GM19240 (cell line): ENCODE measurements around the gene NUDT21.
"Not testable (repeated sequence)": the region's sequence is repeated elsewhere in the genome, so short reads cannot be mapped to it uniquely, and the experiment has no call there.

Source experiments
- DNase-seq: peaks from one replicate; pipeline ENCODE4 v3.0.0; 2011; ENCODE audit warnings: low spot score; ENCODE audit not compliant: insufficient read length

Gene NUDT21

DNA sequence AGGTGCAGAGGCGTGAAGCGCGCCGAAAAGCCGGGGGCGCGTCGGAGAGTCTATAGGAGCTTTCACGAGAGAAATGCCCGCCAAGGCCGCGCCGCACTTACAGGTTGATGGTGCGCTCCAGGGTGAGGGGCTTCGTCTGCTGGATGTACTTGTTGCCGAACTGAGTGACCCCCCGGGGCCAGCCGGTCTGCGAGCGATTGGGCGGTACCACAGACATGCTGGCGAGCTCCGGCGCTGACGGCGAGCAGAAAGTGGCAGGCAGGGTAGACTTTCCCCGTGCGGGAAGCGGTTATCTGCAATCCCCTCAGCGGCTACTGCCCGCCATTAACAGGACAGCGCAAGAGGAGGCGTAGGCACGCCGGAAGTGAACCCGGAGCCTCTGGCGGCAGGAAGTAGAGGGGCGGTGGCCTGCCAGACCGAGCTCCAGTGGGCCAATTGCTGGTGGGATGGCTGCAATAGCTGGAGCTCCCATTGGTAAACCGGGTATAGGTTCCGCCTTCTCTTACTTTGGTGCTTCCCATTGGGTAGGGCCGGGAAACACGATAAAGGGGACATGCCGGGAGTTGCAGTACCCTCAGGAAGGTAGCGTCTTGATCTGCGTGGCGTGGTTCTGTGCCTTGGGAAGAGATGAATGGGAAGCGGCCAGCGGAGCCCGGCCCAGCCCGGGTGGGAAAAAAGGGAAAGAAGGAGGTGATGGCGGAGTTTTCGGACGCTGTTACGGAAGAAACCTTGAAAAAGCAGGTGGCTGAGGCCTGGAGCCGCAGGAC lies at the start of gene NUDT21, which contains the start of gene OGFOD1:
TSS of gene NUDT21 (minus strand) at position 347 of the 767 bp plus-strand sequence. CDS start at position 217, 130 bp downstream.
TSS of gene OGFOD1 (plus strand) at position 569 of the 767 bp plus-strand sequence. CDS start at position 628, 59 bp downstream.
- DNase-seq = peak; percentile 92

DNA sequence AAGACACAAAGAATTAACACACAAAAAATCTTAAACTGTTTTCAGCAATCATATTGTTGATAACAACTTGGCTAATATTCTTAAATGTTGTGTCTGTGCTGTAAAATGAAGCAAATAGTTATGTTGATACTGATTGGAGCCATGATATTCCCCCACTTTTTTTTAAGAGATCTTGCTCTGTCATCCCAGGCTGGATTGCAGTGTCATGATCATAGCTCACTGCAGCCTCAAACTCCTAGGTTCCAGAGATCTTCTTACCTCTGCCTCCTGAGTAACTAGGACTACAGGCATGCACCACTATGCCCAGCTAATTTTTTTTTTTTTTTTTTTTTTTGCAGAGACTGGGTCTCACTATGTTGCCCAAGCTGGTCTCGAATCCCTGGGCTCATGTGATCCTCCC lies 42.7 kb upstream of the NUDT21 start:
- no peak for DNase-seq

DNA sequence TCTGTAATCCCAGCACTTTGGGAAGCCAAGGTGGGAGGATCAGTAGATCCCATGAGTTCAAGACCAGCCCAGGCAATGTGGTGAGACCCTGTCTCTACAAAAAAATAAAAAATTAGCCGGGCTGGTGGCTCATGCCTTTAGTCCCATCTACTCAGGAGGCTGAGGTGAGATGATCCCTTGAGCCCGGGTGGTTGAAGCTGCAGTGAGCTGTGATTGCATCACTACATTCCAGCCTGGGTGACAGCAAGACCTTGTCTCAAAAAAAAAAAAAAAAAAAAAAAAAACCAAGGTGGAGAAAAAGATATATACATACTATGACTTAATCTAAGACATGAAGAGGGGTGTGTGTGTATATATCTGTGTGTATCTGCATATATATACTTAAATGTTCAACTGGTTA lies 42.0 kb upstream of the NUDT21 start:
- no peak for DNase-seq

DNA sequence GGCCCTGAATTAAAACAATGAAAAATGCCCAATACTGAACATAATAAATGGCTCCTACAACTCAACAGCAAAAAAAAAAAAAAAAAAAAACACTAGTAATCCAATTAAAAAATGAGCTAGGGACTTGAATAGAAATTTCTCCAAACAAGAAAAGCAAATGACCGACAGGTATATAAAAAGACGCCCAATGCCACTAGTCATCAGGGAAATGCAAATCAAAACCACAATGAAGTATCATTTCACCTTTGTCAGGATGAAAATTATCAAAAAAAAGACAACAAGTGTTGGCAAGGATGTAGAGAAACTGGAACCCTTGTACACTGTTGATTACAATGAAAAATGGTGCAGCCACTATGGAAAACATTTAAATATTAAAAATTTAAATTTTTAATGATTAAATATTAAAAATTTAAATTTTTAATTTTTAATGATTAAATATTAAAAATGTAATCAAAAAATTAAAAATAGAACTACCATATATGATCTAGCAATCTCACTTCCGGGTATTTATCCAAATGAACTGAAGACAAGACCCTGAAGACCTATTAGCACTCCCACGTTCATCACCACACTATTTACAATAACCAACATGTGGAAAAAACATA lies 40.6 kb upstream of the NUDT21 start:
- no peak for DNase-seq

DNA sequence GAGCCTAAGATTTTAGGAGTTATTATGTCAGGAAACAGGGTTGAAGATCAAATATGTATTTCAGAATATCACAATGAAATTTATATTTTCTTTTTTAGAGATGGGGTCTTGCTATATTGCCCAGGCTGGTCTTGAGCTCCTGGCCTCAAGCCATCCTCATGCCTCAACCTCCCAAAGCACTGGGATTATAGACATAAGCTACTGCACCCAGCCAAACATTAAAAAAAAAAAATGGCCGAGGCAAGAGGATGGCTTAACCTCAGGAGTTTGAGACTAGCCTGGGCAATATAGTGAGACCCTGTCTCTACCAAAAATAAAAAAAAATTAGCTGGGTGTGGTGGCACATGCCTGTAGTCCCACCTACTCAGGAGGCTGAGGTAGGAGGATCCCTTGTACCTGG lies 37.7 kb upstream of the NUDT21 start:
- not testable (repeated sequence) for DNase-seq

DNA sequence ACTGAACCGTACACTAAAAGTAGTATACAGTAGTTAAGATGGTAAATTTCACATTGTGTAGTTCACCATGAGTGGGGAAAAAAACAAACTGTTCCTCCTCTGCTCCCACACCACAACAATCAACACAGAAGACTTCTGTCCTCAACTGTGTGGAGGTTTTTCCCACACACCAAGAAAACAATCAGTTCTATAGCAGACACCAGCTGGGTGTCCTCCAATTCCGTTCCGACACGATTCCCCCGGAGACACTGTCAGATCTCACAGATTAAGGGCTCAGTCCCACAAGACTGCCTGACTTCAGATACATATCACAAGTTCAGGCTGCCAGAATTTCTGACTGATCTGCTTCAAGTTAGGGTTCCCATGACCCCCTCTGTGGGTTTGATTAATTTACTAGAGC lies 36.9 kb upstream of the NUDT21 start:
- DNase-seq = no peak

DNA sequence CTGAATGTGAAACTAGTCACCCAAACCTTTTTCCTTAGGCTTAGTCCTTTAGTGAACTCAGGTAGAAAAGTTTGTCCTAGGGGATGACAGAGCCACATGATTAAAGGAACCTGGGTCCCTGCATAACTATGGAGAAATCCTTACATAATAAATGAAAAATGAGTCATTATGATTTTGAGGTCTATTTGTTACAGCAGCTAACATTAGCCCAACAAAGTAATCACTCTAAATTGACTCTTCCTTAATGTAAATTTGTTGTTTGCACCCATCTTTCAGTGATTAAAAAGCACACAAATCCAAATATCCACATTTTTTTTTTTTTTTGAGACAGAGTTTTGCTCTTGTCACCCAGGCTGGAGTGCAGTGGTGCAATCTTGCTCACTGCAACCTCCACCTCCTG lies 32.3 kb upstream of the NUDT21 start:
- DNase-seq = no peak

DNA sequence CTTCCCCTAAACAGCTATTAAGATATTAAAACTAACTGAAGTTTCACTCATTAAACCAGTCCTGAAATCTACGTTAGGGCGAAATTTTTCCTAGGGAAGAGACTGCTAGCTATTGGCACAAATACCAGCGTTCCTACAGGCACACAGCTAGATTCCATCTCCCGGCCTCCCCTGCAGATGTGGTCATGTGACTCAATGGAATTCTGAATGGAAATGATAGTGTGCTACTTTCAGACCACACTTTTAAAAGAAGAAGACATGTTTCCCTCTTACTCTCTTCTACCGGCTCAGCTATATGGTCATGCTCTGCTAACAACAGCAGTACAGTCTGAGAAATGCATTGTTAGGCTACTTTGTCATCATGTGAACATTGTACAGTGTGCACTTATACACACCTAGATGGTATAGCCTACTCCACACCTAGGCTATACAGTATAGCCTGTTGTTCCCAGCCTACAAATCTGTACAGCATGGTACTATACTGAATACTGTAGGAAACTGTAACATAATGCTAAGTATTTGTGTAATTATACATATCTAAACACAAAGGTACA lies 31.6 kb upstream of the NUDT21 start:
- DNase-seq = no peak

DNA sequence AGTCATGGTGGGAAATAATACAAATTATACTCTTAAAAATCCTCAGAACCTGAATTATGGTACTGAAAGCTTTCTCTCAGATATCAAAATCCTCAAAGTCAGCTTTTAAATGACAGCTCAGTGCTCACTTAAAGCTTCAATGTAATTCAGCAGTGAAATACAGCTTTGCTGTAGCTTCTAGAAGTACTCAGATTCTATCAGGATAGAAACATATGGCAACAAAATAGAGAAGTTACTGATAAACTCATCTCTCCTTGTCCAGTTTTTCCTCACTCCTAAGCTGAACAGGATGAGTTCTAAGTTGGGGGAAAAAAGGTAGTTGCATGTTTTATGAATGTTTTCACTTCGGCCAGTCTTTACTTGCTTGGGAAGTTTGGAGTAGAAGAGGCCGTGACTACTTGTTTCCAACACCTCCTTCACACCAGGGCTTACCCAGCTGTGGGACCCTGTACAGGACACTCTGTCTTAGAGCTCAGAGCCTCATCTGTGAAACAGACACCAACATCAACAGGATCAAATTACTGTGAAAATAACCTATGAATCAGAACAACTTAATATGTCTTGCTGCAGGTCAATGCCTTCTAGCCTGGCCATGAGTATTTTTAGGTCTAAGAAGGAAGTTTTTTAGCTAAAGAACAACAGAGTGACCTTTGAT lies 30.5 kb upstream of the NUDT21 start:
- DNase-seq = no peak

DNA sequence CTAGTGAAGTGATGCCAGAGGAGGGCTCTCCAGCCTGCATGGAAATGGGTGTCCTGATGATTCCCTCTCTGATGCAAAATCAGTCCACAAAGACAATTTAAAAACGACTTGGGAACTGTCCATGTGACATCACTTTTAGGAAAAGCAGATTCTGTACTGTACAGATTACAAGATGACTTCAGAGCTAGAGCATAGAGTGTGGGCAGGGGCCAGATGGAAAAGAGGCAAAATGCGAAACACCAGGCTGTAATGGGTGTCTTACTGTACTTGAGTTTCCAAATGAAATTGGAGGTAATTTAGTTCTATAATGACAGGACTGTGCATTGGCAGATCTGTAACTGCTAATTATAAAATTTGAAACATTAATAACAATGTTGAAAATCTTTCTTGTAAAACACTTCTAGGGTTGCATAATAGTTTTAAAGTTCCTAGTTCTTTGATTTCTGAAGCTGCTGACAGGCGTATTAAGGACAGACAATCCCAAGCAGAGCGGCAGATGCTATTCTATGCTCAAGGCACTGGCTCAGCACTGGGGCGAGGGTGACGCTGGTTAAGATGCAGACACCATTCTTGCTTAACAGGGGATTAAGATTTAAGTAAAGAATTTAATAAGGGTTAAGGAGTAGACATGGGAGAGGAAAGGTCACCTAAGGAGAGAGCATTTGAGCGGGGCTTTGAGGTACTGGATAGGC lies 29.8 kb upstream of the NUDT21 start:
- no peak for DNase-seq

DNA sequence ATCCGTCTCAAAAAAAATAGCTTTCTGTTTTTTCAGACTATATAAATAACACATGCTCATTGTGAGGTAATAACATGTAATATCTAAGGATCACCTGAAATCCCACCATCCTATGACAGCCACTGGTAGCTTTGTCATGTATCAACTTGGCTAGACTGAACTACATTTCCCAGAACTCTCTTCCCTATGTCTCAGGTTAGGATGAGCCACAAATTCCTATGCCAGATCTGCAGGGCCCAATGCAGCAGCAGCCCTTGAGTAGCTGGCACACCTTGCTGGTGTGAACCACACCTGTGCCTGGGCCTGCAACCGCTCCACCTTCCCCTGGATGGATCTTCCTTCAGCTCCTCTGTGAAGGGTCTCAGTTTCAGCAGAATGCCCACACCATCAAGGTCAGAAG lies 28.3 kb upstream of the NUDT21 start:
- DNase-seq = no peak

DNA sequence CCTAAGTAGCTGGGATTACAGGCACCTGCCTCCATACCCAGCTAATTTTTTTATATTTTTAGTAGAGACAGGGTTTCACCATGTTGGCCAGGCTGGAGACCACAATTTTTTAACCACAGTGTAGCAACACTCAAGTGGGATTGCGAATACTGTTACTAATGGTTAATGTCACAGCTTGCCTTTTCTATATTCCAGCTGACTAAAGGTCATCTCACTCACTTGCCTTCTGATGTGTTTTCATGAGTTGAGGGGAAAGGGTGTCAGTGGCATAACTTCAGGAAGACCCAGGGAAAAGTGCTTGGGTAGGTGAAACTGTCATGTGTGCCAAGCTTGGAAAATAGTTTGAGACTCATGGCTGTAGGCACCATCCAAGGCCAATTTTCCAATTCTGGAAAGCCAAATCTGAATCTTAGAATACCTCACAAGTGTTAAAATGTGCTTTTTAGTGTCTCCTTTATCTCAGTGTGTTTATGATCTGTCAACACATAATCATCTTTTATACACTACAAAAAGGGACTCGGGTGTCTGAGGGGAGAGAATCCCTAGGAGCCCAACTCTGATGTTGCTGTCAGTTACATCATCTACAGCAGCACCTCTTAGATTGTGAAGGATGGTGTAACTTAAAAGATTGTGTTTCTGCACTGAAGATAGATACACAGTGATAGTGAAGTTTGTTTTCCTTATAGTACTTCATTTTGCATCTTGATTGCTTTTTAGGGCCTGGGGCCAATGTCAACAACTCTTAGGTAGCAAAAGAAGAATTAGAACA lies 27.3 kb upstream of the NUDT21 start:
- no peak for DNase-seq

DNA sequence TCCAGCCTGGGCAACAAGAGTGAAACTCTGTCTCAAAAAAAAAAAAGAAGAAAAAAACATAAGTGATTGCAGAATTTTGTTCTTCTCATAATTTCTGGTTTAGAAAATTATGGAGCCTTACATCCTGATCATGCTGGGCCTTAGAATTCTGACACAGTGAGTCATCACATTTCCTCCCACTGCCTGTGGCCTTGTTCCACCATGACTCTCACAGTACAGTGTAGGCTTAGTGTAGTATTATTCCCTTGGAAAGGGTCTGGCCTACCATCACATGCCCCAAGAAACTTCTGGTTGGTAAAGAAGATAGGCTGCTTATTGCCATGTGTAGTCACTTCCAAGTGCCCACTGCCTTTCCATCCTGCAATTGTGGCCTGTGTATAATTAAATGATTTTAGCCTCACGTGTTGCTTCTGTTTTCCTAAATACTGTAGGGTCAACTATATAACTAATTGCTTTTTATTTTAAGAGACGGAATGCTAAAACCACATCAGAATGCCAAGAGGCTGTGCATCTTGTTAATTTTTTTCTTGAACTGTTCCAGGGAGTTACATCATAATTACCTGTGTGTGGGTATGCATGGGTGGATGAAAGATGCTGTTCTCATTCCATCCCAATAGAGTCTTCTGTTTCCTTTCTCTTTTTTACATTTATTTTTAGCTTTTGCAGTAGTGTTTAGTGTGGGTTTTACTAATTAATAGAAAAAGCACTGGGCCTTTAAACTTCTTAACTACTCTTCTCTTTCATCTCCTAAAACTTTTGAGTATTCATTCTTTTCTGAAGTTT lies 26.2 kb upstream of the NUDT21 start:
- no peak for DNase-seq

DNA sequence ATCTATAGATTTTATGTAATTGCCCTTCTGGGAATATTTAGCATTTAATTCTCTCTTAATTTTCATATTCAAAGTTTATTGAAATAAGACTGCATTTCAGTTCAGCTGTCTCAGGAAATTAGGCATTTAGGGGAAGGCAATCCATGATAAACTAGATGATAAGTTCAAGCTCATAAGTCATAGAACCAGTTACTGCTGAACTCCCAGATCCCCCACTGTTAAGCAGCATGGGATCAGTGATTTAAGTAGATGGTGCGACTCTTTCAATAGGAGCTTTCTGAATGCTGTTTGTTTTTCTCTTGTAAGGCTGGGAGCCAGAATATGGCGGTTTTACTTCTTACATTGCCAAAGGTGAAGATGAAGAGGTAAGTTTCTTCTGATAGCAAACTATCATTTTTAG lies 24.1 kb upstream of the NUDT21 start:
- DNase-seq = no peak

DNA sequence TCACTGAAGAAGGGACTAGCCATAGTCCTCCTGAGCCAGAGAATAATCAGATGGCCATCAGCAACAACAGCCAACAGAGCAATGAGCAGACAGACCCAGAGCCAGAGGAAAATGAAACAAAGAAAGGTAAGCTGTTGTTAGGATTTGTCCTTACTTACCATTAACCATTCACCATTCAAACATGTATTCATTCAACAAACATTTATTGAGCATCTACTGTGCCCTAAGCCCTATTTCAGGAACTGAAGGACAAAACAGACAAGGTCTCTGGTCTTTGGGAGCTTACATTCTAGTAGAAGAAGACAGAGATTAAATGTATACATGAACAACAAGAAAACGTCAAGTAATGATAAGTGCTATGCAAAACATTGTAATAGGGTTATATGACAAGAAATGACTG lies 19.5 kb upstream of the NUDT21 start:
- DNase-seq = no peak

DNA sequence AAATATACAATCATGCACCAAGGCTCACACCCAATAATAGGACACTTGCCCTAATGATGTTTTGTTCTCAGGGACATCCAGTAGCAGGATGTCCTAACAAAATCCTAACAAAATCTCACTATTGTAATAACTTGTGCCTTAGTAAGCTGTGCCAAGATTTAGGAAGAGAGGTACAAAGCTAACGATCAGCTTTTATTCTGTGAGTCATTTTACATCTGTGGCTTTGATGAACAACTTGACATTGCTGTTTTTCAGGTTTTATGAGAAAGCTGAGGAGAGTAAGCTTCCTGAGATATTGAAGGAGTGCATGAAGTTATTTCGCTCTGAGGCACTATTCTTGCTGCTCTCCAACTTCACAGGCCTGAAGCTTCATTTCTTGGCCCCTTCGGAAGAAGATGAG lies 19.1 kb upstream of the NUDT21 start:
- no peak for DNase-seq

DNA sequence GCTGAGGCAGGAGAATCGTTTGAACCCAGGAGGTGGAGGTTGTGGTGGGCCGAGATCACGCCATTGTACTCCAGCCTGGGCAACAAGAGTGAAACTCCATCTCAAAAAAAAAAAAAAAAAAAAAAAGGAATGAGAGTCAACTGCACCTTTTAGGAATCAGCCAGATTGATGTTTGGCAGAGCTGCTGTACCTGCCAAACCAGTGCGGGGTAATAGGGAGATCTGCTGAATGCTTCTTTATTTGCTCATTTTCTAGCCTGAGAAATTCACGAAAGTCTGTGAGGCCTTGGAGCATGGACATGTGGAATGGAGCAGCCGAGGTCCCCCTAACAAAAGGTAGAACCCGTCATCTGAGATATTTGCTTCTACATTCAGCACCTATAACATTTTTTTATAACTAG lies 18.6 kb upstream of the NUDT21 start:
- DNase-seq = no peak

DNA sequence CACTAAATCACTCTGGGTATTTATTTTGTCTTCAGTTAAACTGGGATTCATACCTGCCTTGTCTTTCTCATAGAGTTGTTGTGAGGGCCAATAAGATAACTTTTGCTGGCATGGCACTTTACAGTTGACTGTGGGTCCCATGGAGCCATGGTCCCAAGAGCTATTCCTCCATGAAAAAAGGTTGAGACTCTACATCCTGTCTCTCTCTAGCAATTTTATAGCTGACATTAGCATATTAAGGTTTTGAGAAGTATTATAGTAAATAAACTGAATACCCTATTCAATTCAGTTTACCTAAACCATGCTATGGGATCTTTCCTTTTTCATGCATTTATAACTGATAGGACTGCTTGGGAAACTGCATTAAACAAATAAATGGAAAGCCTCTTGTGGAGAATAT lies 17.7 kb upstream of the NUDT21 start:
- no peak for DNase-seq

DNA sequence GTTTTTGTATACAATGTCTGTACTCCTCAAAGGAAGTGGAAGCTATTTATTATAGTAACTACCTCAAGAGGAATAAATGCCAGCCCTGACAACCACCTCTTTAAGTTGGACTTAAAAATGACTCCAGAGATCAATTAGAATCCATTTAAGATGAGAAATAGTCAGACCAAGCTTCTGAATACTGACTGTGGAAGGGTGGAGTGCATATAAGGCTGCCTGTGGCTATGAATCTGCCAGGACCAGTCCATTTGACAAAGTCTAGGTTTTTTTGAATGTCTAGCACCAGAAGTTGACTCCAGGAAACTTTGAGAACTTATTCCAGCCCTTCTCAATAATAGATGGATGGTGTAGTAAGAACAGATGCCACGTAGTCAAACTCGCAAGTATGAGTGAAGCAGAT lies 15.2 kb upstream of the NUDT21 start:
- no peak for DNase-seq

DNA sequence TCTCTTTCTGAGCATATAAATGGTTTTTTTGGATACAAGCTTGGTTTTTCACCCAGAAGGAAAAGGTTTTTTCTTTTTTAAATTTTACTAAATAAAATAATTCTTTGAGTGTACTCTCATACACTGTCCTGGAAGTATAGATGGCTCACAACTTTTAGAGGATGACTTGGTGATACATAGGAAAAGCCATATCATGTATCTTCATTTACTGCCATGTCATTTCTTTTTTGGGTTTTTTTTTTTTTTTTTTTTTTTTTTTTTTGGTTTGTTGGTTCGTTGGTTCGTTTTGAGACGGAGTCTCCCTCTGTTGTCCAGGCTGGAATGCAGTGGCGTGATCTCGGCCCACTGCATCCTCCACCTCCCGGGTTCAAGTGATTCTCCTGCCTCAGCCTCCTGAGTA lies 12.0 kb upstream of the NUDT21 start:
- DNase-seq = no peak
